Neural cell (in vitro differentiated cells): ENCODE results near the gene DDX51. TPM values are rescaled to one million over a fixed set of nuclear protein-coding genes. Genes with fewer than 3 reads are reported as not detected.

Experiments
- H2AFZ ChIP-seq: fragments of 200-600, 300-800 bp; sonication (generic), shearing (Covaris generic); 2 replicates; pipeline ENCODE4 v1.6.0; 2014; ENCODE audit warnings: low read depth, mild to moderate bottlenecking, antibody characterized with exemption, low read length, moderate library complexity
- H3F3A ChIP-seq: fragments of 200-600 bp; shearing (Covaris generic); 2 replicates; pipeline ENCODE4 v1.6.1; 2016; ENCODE audit warnings: mild to moderate bottlenecking, moderate library complexity, mixed read lengths, antibody characterized with exemption, low read length; ENCODE audit not compliant: insufficient read depth, poor library complexity, severe bottlenecking
- H3K27ac ChIP-seq: fragments of 200-600, 300-800 bp; sonication (generic), shearing (Covaris generic); 2 replicates; pipeline ENCODE4 v1.5.1; 2014; ENCODE audit warnings: mild to moderate bottlenecking, low read length, moderate library complexity
- H3K27me3 ChIP-seq: fragments of 300-800, 200-600 bp; sonication (generic), shearing (Covaris generic); 2 replicates; pipeline ENCODE4 v1.6.0; 2014; ENCODE audit warnings: mild to moderate bottlenecking, low read depth, low read length, moderate library complexity; ENCODE audit not compliant: insufficient read depth
- H3K36me3 ChIP-seq: fragments of 300-800, 200-600 bp; sonication (generic), shearing (Covaris generic); 2 replicates; pipeline ENCODE4 v1.5.1; 2014; ENCODE audit warnings: mild to moderate bottlenecking, antibody characterized with exemption, low read length, moderate library complexity; ENCODE audit not compliant: insufficient read depth
- H3K4me2 ChIP-seq: fragments of 300-800, 200-600 bp; sonication (generic), shearing (Covaris generic); 2 replicates; pipeline ENCODE4 v1.6.0; 2014; ENCODE audit warnings: mild to moderate bottlenecking, low read length
- H3K4me3 ChIP-seq: fragments of 300-800, 200-600 bp; sonication (generic), shearing (Covaris generic); 2 replicates; pipeline ENCODE4 v1.5.1; 2014; ENCODE audit warnings: mild to moderate bottlenecking, low read length, moderate library complexity
- H3K79me2 ChIP-seq: fragments of 200-600 bp; shearing (Covaris generic); replicated peaks from 2 replicates; pipeline ENCODE4 v1.6.0; 2014; ENCODE audit warnings: mild to moderate bottlenecking, low read length, moderate library complexity; ENCODE audit not compliant: insufficient read depth
- H3K9ac ChIP-seq: fragments of 300-800, 200-600 bp; sonication (generic), shearing (Covaris generic); 2 replicates; pipeline ENCODE4 v1.6.1; 2016; ENCODE audit warnings: mild to moderate bottlenecking, low read length, mixed read lengths
- H3K9me2 ChIP-seq: fragments of 200-600 bp; shearing (Covaris generic); 2 replicates; pipeline ENCODE4 v1.6.1; 2016; ENCODE audit warnings: mild to moderate bottlenecking, low read length, mixed read lengths; ENCODE audit not compliant: insufficient read depth
- H3K9me3 ChIP-seq: fragments of 200-600, 300-800 bp; sonication (generic), shearing (Covaris generic); 2 replicates; pipeline ENCODE4 v1.6.1; 2016; ENCODE audit warnings: mild to moderate bottlenecking, mixed run types, low read length, moderate library complexity, mixed read lengths
- H4K20me1 ChIP-seq: fragments of 200-600 bp; shearing (Covaris generic); 2 replicates; pipeline ENCODE4 v1.6.1; 2016; ENCODE audit warnings: mild to moderate bottlenecking, mixed run types; ENCODE audit not compliant: insufficient read depth
- CTCF ChIP-seq: fragments of 450-650 bp; IDR thresholded peaks from 2 replicates; pipeline ENCODE4 v1.5.1; 2014; ENCODE audit warnings: antibody characterized with exemption, mild to moderate bottlenecking, moderate library complexity; ENCODE audit not compliant: poor library complexity, severe bottlenecking
- EP300 ChIP-seq: fragments of 450-650 bp; conservative IDR thresholded peaks from 2 replicates; pipeline ENCODE4 v1.6.1; 2014; ENCODE audit warnings: antibody characterized with exemption, mild to moderate bottlenecking, moderate library complexity; ENCODE audit not compliant: poor library complexity, severe bottlenecking
- EZH2 ChIP-seq: fragments of 200-600, 300-800 bp; shearing (Covaris generic), sonication (generic); IDR thresholded peaks from 2 replicates; pipeline ENCODE4 v1.6.1; 2014; ENCODE audit warnings: antibody characterized with exemption, low read length, borderline replicate concordance, mild to moderate bottlenecking; ENCODE audit not compliant: insufficient read depth, poor library complexity, severe bottlenecking
- MXI1 ChIP-seq: fragments of 450-650 bp; conservative IDR thresholded peaks from 2 replicates; pipeline ENCODE4 v1.6.1; 2014; ENCODE audit warnings: antibody characterized with exemption, mild to moderate bottlenecking; ENCODE audit not compliant: poor library complexity, severe bottlenecking
- POLR2AphosphoS5 ChIP-seq: IDR thresholded peaks from 2 replicates; pipeline ENCODE4 v1.6.1; 2012
- RAD21 ChIP-seq: fragments of 450-650 bp; conservative IDR thresholded peaks from 2 replicates; pipeline ENCODE4 v1.6.1; 2014; ENCODE audit warnings: antibody characterized with exemption, mild to moderate bottlenecking, moderate library complexity
- REST ChIP-seq: IDR thresholded peaks from 2 replicates; pipeline ENCODE4 v1.6.1; 2012; ENCODE audit warnings: borderline replicate concordance
- SMC3 ChIP-seq: fragments of 450-650 bp; conservative IDR thresholded peaks from 2 replicates; pipeline ENCODE4 v1.6.1; 2014; ENCODE audit warnings: antibody characterized with exemption, mild to moderate bottlenecking, moderate library complexity; ENCODE audit not compliant: poor library complexity
- TAF1 ChIP-seq: IDR thresholded peaks from 2 replicates; pipeline ENCODE4 v1.6.1; 2012; ENCODE audit warnings: low read depth
- polyA plus RNA-seq: library from polyadenylated mRNA; depleted of rRNA; stranded (reverse); fragments of >200 nt; gene quantifications from 2 replicates; pipeline ENCODE4 v1.2.3, GENCODE V29; 2014

DDX51 gene
- polyA plus RNA-seq, 1 donor from 2014 or later, result 17.6 TPM

- Histone ChIP-seq H3K9me2 (no peaks in the 10 kb centered on the region), H3K79me2 (no peaks in the 10 kb centered on the region), H3K27me3 (no peaks in the 10 kb centered on the region), H3K4me2 (no peak overlapping the region), H3K27ac (no peak overlapping the region), H3K4me3 (no peak overlapping the region), H3F3A (no peaks in the 10 kb centered on the region), H2AFZ (no peak overlapping the region), H3K36me3 (no peaks in the 10 kb centered on the region), H3K9ac (no peak overlapping the region), H4K20me1 (no peaks in the 10 kb centered on the region), H3K9me3 (no peaks in the 10 kb centered on the region)
- TF ChIP-seq EZH2 (no peak), EP300 (no peak), MXI1 (no peak), SMC3 (no peak), REST (no peak), CTCF (no peak), TAF1 (no peak), RAD21 (no peak), POLR2AphosphoS5 (no peak)
These were observed 15.9 kb upstream of the DDX51 start for GRCh38 chr12:132160016-132160415.

- no peaks in the 10 kb centered on the region for H3K36me3 ChIP-seq
- H2AFZ ChIP-seq, result no peak overlapping the region
- no peaks in the 10 kb centered on the region for H3K9me2 ChIP-seq
- H3K27me3 ChIP-seq, result no peaks in the 10 kb centered on the region
- H3K4me2 ChIP-seq, result no peak overlapping the region
- no peaks in the 10 kb centered on the region for H3K9me3 ChIP-seq
- no peak overlapping the region for H3K4me3 ChIP-seq
- H3K9ac ChIP-seq, result no peak overlapping the region
- H3K27ac ChIP-seq, result no peak overlapping the region
- TF ChIP-seq POLR2AphosphoS5 (no peak), EZH2 (no peak), EP300 (no peak), SMC3 (no peak), RAD21 (no peak), REST (no peak), TAF1 (no peak), MXI1 (no peak), CTCF (no peak)
- H4K20me1 ChIP-seq, result no peaks in the 10 kb centered on the region
- no peaks in the 10 kb centered on the region for H3F3A ChIP-seq
- H3K79me2 ChIP-seq, result no peaks in the 10 kb centered on the region
These were observed 15.5 kb upstream of the DDX51 start for GRCh38 chr12:132159555-132160003.
